ENCODE measurements around the gene DDX11. TPM values are rescaled to one million over a fixed set of nuclear protein-coding genes. Genes with fewer than 3 reads are reported as not detected.
"Not testable (repeated sequence)": the region's sequence is repeated elsewhere in the genome, so short reads cannot be mapped to it uniquely, and the experiment has no call there.

Gene DDX11
- total RNA-seq, 1 donor from 2014 or later, result 5.1 TPM

DNA sequence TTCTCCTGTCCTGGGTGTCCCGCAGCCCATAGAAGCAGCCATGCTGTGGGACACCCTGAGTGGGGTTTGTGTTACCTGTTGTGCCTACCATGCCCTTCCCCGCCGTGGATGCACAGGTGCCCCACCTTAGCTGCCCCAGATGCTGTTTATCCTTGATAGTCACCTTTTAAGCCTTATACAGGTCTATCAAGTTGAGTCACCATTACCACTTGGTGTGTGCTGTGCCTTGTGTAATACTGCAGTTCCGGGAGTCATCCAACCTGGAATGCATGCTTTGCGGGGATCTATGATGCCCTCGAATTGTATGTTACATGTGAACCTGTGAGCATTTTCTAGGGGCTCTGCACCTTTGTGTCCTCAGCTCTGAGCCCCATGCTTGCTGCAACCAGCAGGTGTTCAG, 7.6 kb downstream of the DDX11 start:
- H3K4me3 ChIP-seq; H3K9me3 ChIP-seq (replicated peaks); H3K27ac ChIP-seq (replicated peaks); H3K27me3 ChIP-seq (ENCODE audit: low read depth); H3K4me1 ChIP-seq; intact Hi-C loops (cut with micrococcal nuclease); H3K36me3 ChIP-seq; DNase-seq: not testable (repeated sequence)

DNA sequence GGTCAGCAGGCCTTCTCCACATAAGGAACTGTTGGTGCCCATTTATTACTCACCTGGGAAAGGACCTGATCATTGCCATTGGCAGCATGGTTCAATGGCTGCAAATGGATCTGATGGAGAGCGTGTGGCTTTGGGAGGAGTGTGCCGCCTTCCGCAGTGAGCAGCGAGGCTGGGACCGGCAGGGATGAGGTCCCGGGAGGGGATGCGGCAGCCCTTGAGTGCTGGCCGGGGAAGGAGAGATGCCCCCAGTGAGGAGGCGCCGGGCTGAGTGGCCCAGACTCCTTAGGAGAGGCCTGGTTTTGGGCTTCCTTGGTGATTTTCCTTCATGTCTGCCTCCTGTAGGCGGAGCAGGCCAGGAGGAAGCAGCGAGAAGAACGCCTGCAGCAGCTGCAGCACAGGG, 10.6 kb downstream of the DDX11 start:
- H3K4me1 ChIP-seq; H3K27me3 ChIP-seq (ENCODE audit: low read depth); H3K36me3 ChIP-seq; intact Hi-C loops (cut with micrococcal nuclease); H3K27ac ChIP-seq (replicated peaks); H3K9me3 ChIP-seq (replicated peaks); H3K4me3 ChIP-seq; DNase-seq: not testable (repeated sequence)

DNA sequence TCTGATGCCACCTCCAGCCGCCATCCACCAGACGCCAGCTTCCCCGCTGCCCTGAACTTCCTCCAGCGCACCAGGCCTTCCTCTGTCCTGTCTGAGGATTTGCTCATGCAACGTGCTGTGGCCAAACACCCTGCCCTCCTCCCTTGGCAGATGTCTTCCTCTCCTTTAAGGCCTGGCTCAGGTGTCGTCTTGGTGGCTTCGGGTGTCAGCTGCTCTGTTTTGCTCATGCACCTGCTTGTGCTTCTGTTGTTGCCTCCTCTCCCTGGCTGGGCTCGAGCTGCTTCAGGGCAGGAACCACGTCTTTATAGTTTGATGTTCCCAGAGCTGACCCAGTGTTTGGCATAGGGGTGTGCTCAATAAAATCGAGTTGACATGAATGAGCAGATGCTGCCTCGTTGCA, 12.4 kb downstream of the DDX11 start:
- intact Hi-C loops (cut with micrococcal nuclease); H3K27ac ChIP-seq (replicated peaks); H3K4me3 ChIP-seq; DNase-seq; H3K4me1 ChIP-seq; H3K9me3 ChIP-seq (replicated peaks); H3K36me3 ChIP-seq; H3K27me3 ChIP-seq (ENCODE audit: low read depth): not testable (repeated sequence)

DNA sequence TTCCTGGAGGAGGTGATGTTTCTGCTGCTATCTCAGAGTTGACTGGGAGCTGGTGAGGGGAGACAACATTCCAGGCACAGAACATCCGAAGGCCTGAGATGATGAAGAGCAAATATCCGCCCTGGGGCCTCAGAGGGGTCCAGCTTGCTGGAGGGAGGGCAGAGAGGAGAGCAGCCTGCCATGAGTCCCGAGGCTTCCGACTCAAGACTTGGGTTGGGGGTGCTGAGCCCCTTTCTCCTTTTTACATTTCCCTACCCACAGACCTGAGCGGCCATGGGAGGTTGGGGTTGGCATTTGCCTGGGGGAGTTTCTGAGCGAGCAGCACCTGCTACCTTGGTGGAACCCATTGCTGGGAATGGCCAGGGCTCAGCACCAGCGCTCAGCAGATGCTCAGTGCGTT, 13.8 kb downstream of the DDX11 start:
- H3K27ac ChIP-seq (replicated peaks); H3K4me3 ChIP-seq; intact Hi-C loops (cut with micrococcal nuclease); H3K36me3 ChIP-seq; H3K4me1 ChIP-seq; DNase-seq; H3K9me3 ChIP-seq (replicated peaks); H3K27me3 ChIP-seq (ENCODE audit: low read depth): not testable (repeated sequence)

DNA sequence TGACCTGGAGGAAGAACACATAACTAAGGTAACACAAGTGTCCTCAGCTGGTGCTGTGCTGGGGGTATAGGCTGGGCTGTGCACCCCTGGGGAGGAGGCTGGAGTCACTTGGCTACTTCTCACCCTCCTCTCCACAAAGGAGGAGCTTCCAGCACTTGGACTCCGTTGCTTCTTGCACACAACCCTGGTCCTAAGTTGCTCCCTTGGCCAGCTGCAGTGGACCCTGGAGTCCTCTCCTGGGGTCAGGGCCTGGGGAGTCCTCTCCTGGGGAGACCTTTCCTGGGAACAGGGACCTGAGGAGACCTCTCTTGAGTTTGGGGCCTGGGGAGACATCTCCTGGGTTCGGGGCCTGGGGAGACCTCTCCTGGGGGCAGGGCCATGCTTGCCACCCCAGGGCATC, 14.3 kb downstream of the DDX11 start:
- DNase-seq; H3K4me1 ChIP-seq; H3K9me3 ChIP-seq (replicated peaks); H3K36me3 ChIP-seq; H3K27ac ChIP-seq (replicated peaks); H3K27me3 ChIP-seq (ENCODE audit: low read depth); intact Hi-C loops (cut with micrococcal nuclease); H3K4me3 ChIP-seq: not testable (repeated sequence)

DNA sequence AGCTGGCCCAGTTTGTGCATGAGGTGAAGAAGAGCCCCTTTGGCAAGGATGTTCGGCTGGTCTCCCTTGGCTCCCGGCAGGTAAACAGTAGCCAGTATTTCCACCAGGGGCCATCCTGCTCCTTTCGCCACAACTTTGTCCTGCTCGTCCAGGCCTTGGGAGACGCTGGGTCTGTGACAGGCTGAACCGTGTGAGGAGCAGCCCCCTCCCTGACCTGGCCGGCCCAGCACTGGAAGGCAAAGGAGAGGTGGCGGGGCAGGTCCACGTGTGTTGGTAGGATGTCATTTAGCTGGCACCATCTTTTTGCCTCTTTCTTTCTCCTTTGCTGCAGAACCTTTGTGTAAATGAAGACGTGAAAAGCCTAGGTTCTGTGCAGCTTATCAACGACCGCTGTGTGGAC, 15.4 kb downstream of the DDX11 start:
- intact Hi-C loops (cut with micrococcal nuclease), result no loop called here
- Histone ChIP-seq H3K27ac (replicated peaks) (no peak overlapping the region), H3K4me3 (no peak overlapping the region), H3K9me3 (replicated peaks) (no peaks in the 10 kb centered on the region), H3K36me3 (no peaks in the 10 kb centered on the region), H3K27me3 (ENCODE audit: low read depth) (no peaks in the 10 kb centered on the region), H3K4me1 (no peaks in the 10 kb centered on the region)
- TF ChIP-seq, protein P1, sequence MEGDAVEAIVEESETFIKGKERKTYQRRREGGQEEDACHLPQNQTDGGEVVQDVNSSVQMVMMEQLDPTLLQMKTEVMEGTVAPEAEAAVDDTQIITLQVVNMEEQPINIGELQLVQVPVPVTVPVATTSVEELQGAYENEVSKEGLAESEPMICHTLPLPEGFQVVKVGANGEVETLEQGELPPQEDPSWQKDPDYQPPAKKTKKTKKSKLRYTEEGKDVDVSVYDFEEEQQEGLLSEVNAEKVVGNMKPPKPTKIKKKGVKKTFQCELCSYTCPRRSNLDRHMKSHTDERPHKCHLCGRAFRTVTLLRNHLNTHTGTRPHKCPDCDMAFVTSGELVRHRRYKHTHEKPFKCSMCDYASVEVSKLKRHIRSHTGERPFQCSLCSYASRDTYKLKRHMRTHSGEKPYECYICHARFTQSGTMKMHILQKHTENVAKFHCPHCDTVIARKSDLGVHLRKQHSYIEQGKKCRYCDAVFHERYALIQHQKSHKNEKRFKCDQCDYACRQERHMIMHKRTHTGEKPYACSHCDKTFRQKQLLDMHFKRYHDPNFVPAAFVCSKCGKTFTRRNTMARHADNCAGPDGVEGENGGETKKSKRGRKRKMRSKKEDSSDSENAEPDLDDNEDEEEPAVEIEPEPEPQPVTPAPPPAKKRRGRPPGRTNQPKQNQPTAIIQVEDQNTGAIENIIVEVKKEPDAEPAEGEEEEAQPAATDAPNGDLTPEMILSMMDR (IDR thresholded peaks at IDR 0.05; ENCODE audit: borderline replicate concordance), result no peak
- DNase-seq, result no peak

DNA sequence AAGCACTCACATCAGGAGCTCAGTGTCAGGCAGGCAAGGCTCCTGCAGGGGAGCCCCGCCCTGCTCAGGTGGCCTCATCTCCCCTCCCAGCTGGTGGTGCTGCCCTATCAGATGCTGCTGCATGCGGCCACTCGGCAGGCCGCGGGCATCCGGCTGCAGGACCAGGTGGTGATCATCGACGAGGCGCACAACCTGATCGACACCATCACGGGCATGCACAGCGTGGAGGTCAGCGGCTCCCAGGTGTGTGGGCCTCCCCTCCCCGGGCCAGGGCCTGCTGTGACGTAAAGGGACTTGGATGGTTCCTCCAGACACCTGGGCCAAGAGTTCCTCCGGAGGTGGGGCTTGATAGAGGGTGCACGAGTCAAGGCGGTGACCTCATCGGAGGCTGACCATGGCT, 18.0 kb downstream of the DDX11 start:
- intact Hi-C loops (cut with micrococcal nuclease); H3K27ac ChIP-seq (replicated peaks); H3K4me3 ChIP-seq; H3K36me3 ChIP-seq; H3K27me3 ChIP-seq (ENCODE audit: low read depth); H3K9me3 ChIP-seq (replicated peaks); H3K4me1 ChIP-seq; DNase-seq: not testable (repeated sequence)

DNA sequence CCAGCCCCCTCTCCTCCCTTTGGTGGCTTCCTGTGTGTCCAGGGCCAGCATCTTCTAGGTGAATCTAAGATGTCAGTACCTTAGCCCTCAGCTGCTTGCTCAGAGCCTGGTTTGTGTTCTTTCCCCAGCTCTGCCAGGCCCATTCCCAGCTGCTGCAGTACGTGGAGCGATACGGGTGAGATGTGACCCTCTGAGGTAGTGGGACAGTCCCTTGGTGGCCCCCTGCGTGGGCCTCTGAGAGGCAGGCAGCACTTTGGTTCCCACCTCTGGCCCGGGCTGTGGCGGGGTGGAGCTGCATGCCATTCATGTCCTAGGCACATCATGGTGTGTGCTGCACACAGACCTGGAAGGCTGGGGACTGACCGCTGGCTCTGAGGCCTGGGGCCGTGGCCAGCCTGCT, 19.1 kb downstream of the DDX11 start:
- H3K36me3 ChIP-seq; H3K9me3 ChIP-seq (replicated peaks); intact Hi-C loops (cut with micrococcal nuclease); H3K27me3 ChIP-seq (ENCODE audit: low read depth); DNase-seq; H3K27ac ChIP-seq (replicated peaks); H3K4me1 ChIP-seq; H3K4me3 ChIP-seq: not testable (repeated sequence)

DNA sequence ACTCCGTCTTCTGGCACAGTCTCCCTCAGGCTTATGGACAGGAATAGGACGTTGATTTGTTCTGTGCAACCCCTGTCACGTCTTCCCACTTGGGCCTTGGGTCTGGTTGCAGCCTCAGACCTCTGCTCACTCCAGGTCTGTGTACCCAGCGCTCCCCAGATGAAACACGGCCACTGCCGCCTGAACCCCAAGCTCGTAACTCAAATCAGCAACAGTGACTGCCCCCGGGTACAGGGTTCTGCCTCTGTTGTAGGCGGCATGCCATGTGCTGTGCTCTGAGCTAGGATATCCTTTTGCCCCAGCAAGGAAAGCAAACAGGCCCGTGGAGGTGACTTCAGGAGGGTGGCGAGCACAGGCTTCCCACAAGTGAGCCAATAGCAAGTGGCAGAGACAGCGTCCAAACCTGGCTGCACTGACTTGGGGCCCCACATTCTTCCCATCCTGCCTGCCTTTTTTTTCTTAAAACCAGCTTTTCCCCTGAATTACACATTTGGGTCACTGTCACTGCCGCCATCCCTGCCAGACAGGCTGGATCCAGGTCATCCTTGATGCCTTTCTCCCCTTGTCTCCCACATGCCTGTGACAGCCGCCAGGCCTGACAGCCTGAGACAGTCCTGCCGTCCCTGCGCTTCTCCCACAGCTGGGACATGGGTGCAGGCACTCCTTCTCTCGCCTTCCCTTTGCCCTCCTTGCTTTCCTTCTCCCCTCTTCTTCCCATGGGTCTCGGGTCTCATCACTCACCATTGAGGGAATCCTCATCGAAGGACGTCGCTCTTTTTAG, 21.6 kb downstream of the DDX11 start:
- DNase-seq; H3K4me1 ChIP-seq; H3K9me3 ChIP-seq (replicated peaks); H3K4me3 ChIP-seq; intact Hi-C loops (cut with micrococcal nuclease); H3K27ac ChIP-seq (replicated peaks); H3K36me3 ChIP-seq; H3K27me3 ChIP-seq (ENCODE audit: low read depth): not testable (repeated sequence)

DNA sequence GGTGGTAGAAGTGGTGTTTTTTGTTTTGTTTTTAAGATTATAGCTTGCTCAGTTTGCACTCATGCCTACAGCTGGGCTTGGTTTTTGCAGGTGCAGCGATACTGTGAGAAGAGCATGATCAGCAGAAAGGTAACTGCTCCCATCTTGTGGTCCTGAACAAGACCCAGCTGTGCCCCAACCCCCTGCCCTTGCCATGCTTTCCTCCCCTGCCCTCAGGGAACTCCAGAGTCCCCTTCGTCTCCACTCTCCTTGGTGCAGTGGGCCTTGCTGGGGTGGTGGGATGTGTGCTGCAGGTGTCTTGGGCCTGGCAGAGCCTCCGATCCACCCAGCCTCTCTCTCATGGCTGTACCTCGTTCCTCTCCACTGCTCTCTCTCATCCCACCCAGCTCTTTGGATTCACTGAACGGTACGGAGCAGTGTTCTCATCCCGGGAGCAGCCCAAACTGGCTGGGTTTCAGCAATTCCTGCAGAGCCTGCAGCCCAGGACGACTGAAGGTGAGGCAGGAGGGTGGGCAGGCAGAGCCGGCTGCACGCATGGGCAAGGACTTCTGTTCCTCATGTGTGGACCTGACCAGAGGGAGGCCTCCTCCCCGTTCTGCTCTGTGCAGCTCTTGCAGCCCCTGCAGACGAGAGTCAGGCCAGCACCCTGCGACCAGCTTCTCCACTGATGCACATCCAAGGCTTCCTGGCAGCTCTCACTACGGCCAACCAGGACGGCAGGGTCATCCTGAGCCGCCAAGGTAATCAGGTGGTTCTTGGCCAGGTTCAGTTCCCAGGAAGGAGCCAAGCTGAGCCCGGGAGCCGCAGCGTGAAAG, 22.8 kb downstream of the DDX11 start:
- H3K27me3 ChIP-seq (ENCODE audit: low read depth); H3K27ac ChIP-seq (replicated peaks); H3K9me3 ChIP-seq (replicated peaks); H3K36me3 ChIP-seq; H3K4me1 ChIP-seq; H3K4me3 ChIP-seq; DNase-seq; intact Hi-C loops (cut with micrococcal nuclease): not testable (repeated sequence)

DNA sequence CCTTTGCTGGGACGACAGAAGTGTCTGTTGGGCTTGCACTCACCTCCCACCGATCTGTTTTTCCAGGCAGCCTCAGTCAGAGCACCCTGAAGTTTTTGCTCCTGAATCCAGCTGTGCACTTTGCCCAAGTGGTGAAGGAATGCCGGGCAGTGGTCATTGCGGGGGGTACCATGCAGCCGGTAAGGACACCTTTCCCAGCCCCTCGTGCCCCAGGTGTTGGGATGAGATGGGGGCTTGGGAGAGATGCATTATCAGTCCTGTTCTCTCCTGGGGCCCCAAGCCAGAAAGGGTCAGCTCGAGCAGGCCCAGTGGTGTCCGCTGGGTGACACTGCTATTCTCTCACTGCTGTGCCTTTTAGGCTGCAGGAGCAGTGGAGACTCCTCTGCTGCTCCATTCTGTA, 24.2 kb downstream of the DDX11 start:
- intact Hi-C loops (cut with micrococcal nuclease); H3K36me3 ChIP-seq; H3K27ac ChIP-seq (replicated peaks); H3K4me1 ChIP-seq; H3K9me3 ChIP-seq (replicated peaks); DNase-seq; H3K27me3 ChIP-seq (ENCODE audit: low read depth); H3K4me3 ChIP-seq: not testable (repeated sequence)

DNA sequence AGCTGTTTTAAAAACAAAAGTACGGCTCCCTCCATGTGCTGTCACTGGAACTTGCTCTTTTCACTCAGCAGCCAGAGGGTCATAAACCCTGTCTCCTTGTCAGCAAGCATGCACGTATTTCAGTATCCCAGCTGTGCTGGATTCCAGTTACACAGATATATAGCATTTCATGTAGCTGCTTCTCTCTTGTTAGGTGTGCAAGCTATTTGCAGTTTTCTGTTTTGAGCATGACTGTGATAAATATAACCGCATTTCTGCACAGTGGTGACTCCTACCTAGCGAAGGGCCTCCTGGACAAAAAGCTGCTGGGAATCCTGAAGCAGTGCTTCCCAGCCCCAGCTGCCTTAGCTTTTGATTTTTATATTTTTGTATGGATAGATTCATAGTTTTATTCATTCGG, 24.7 kb downstream of the DDX11 start:
- DNase-seq; H3K9me3 ChIP-seq (replicated peaks); H3K4me3 ChIP-seq; H3K27ac ChIP-seq (replicated peaks); intact Hi-C loops (cut with micrococcal nuclease); H3K4me1 ChIP-seq; H3K27me3 ChIP-seq (ENCODE audit: low read depth); H3K36me3 ChIP-seq: not testable (repeated sequence)

DNA sequence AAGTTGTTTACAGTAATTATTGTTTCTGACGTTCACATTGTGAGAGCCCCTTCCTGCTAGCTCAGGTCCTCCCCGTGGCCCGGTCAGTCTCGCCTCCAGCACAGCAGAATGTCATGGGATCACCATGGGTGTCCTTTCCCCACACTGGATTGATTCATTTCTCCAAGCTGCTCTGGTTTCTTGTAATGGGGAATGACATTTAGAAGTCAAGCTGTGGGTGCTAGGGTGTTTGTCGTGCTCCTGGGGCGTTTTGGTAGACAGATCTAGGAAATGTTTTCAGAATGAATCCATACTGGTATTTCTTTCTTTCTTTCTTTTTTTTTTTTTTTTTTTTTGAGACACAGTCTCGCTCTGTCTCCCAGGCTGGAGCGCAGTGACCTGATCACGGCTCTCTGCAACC, 25.1 kb downstream of the DDX11 start:
- H3K27me3 ChIP-seq (ENCODE audit: low read depth); intact Hi-C loops (cut with micrococcal nuclease); DNase-seq; H3K4me3 ChIP-seq; H3K36me3 ChIP-seq; H3K9me3 ChIP-seq (replicated peaks); H3K27ac ChIP-seq (replicated peaks); H3K4me1 ChIP-seq: not testable (repeated sequence)

Measured in left ventricle myocardium inferior (tissue), 1 donor.